ENCODE data around the gene COL18A1. TPM values are rescaled to one million over a fixed set of nuclear protein-coding genes. Genes with fewer than 3 reads are reported as not detected.
A peak's percentile ranks its signal among the peaks of the same experiment; 100 is the strongest.

COL18A1 gene
- total and polyA plus RNA-seq, 7 donors: 4.4 to 197 (median 39.7) TPM

DNA sequence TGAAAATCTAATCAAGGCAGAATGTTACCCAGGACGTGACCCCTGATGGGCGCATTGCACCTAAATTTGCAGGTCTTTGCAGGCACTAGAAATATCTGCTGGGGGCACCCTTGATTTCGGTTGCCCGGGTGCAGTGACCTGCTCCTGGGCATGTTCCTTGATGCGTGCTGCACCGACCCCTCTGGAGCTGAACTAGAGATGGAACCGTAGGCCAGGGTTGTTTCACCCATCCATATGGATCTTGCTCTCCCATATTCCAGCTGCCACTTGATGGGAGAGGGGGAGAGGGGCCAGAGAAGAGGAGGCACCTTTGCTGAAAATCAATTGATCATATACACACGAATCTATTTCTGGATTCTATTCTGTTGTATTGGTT is 8.4 kb upstream of the COL18A1 start:
- no peaks in the 10 kb centered on the region for H3K36me3 ChIP-seq
- peak; percentile 42 for DNase-seq
- H3K4me1 ChIP-seq: no peaks in the 10 kb centered on the region
- H3K9me3 ChIP-seq: peaks cover 0 to 4% (median 2%) of the 10 kb centered on the region in 4 donors
- intact Hi-C loops (cut with DNase I): no loop called here
- TF ChIP-seq, protein P1, sequence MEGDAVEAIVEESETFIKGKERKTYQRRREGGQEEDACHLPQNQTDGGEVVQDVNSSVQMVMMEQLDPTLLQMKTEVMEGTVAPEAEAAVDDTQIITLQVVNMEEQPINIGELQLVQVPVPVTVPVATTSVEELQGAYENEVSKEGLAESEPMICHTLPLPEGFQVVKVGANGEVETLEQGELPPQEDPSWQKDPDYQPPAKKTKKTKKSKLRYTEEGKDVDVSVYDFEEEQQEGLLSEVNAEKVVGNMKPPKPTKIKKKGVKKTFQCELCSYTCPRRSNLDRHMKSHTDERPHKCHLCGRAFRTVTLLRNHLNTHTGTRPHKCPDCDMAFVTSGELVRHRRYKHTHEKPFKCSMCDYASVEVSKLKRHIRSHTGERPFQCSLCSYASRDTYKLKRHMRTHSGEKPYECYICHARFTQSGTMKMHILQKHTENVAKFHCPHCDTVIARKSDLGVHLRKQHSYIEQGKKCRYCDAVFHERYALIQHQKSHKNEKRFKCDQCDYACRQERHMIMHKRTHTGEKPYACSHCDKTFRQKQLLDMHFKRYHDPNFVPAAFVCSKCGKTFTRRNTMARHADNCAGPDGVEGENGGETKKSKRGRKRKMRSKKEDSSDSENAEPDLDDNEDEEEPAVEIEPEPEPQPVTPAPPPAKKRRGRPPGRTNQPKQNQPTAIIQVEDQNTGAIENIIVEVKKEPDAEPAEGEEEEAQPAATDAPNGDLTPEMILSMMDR (IDR thresholded peaks at IDR 0.05): no peak
- no peak for TF ChIP-seq POLR2A (IDR thresholded peaks at IDR 0.05)
- no peak for TF ChIP-seq EP300 (IDR thresholded peaks at IDR 0.05)
- TF ChIP-seq POLR2AphosphoS5 (IDR thresholded peaks at IDR 0.05): no peak
- no peaks in the 10 kb centered on the region for H3K27me3 ChIP-seq
- WGBS, 2 donors: 80 to 89% methylated on average over 8 of the region's 8 CpGs
- no peak overlapping the region for H3K4me3 ChIP-seq
- no peak overlapping the region for H3K27ac ChIP-seq

- 58 to 86% methylated on average over 2 of the region's 2 CpGs for WGBS, 2 donors
- Histone ChIP-seq H3K36me3 (no peaks in the 10 kb centered on the region), H3K27ac (no peak overlapping the region), H3K27me3 (no peaks in the 10 kb centered on the region), H3K9me3 (peaks cover 0 to 4% (median 2%) of the 10 kb centered on the region in 4 donors), H3K4me1 (no peaks in the 10 kb centered on the region), H3K4me3 (no peak overlapping the region)
- TF ChIP-seq, protein P1 (IDR thresholded peaks at IDR 0.05): no peak
- no peak for TF ChIP-seq POLR2A (IDR thresholded peaks at IDR 0.05)
- no peak for TF ChIP-seq POLR2AphosphoS5 (IDR thresholded peaks at IDR 0.05)
- no peak for TF ChIP-seq EP300 (IDR thresholded peaks at IDR 0.05)
- intact Hi-C loops (cut with DNase I): no loop called here
- DNase-seq: no peak
Observed at GRCh38 chr21:45397381-45397780, 7.6 kb upstream of the COL18A1 start.

- intact Hi-C loops (cut with DNase I): no loop called here
- no peak overlapping the region for H3K27ac ChIP-seq
- DNase-seq: no peak
- H3K27me3 ChIP-seq: no peaks in the 10 kb centered on the region
- TF ChIP-seq, protein P1 (IDR thresholded peaks at IDR 0.05): no peak
- TF ChIP-seq POLR2AphosphoS5 (IDR thresholded peaks at IDR 0.05) (no peak), EP300 (IDR thresholded peaks at IDR 0.05) (no peak), POLR2A (IDR thresholded peaks at IDR 0.05) (no peak)
- no peak overlapping the region for H3K4me3 ChIP-seq
- WGBS, 2 donors: 93% methylated on average over 7 of the region's 7 CpGs
- H3K4me1 ChIP-seq: peaks cover 0 to 22% (median 15%) of the 10 kb centered on the region in 4 donors
- H3K36me3 ChIP-seq: no peaks in the 10 kb centered on the region
- H3K9me3 ChIP-seq: peaks cover 0 to 4% (median 2%) of the 10 kb centered on the region in 4 donors
Observed at GRCh38 chr21:45401054-45401518, 3.9 kb upstream of the COL18A1 start.

DNA sequence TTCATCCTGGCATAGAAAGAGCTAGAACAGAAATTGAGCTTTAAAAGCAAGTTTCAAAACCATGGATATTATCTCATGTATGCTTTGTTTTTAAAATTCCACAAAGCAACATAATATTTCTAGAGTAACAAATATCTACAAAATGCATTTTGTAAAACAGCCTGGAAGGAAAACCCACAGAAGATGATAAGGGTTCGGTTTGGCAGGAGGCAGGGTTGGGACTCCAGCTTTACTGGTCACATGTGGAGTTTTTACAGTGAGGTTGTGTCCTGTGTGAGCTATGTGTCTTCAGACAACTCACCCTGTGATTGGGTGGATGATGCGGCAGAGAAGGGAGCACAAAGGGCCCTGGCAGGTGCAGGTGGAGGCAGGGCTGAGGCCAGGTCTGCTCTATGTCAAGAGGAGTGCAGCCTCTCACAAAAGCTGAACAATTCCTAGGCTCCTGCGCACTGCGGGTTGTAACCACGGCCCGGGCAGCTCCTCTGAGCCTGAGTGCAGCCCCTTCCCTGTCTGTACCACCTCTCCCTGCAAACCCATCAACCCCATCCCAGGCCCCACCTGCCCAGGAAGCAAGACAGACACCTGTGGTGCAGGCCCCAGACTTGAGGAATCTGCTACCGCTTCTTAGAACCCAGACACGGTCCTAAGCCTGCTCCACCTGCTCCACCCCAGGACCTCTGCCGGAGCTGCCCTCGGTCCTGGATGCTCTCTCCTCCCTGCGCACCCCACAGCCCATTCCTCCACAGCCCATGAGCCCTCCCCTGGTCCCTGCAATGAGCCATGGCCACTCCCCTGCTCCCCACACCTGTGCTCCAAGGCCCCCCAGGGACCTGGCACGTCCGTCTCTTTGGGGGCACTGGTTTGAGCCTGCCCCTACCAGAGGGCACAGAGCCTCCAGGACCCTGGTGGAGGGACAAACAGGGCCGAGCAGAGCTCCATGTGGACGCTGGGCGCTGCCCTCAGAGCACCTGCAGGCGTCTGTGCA is 2.8 kb upstream of the COL18A1 start:
- intact Hi-C loops (cut with DNase I): no loop called here
- Histone ChIP-seq H3K27ac (no peak overlapping the region), H3K4me3 (no peak overlapping the region), H3K9me3 (peaks cover 0 to 4% (median 2%) of the 10 kb centered on the region in 4 donors), H3K27me3 (no peaks in the 10 kb centered on the region), H3K4me1 (peaks cover 0 to 29% (median 19%) of the 10 kb centered on the region in 4 donors), H3K36me3 (no peaks in the 10 kb centered on the region)
- 88 to 92% methylated on average over 17 of the region's 17 CpGs for WGBS, 2 donors
- peak; percentile 64 for DNase-seq
- TF ChIP-seq, protein P1 (IDR thresholded peaks at IDR 0.05): no peak
- TF ChIP-seq EP300 (IDR thresholded peaks at IDR 0.05): no peak
- no peak for TF ChIP-seq POLR2AphosphoS5 (IDR thresholded peaks at IDR 0.05)
- no peak for TF ChIP-seq POLR2A (IDR thresholded peaks at IDR 0.05)

All from sigmoid colon (tissue), 7 donors.